Upper lobe of left lung (tissue), 4 donors: Measurements from ENCODE around the gene CLIC3.

Experiments
- EP300 ChIP-seq, 4 donors: sonication (generic); formaldehyde crosslinking; IDR thresholded peaks; one replicate each; pipeline ENCODE4 v1.5.1; 2017; ENCODE audit warnings: antibody characterized with exemption in 4 of 4, control low read depth in 2 of 4
- POLR2A ChIP-seq, 4 donors: fragments of 450-650 bp; IDR thresholded peaks; one replicate each; pipeline ENCODE4 v1.5.1; 2016 to 2017; ENCODE audit warnings: antibody characterized with exemption in 4 of 4, mild to moderate bottlenecking in 2 of 4
- TF ChIP-seq, protein P1 (sequence below), 6 experiments: fragments of 450-650 bp in 4 of 6; fragments of 200-600 bp in 2 of 6; sonication (generic) in 2 of 6; IDR thresholded peaks; one replicate each; pipeline ENCODE4 v1.5.1; 2016 to 2019; ENCODE audit warnings: antibody characterized with exemption in 6 of 6

- TF ChIP-seq EP300 (IDR thresholded peaks at IDR 0.05) (no peak), POLR2A (IDR thresholded peaks at IDR 0.05) (no peak)
- TF ChIP-seq, protein P1, sequence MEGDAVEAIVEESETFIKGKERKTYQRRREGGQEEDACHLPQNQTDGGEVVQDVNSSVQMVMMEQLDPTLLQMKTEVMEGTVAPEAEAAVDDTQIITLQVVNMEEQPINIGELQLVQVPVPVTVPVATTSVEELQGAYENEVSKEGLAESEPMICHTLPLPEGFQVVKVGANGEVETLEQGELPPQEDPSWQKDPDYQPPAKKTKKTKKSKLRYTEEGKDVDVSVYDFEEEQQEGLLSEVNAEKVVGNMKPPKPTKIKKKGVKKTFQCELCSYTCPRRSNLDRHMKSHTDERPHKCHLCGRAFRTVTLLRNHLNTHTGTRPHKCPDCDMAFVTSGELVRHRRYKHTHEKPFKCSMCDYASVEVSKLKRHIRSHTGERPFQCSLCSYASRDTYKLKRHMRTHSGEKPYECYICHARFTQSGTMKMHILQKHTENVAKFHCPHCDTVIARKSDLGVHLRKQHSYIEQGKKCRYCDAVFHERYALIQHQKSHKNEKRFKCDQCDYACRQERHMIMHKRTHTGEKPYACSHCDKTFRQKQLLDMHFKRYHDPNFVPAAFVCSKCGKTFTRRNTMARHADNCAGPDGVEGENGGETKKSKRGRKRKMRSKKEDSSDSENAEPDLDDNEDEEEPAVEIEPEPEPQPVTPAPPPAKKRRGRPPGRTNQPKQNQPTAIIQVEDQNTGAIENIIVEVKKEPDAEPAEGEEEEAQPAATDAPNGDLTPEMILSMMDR (IDR thresholded peaks at IDR 0.05), result no peak
Measured at GRCh38 chr9:136965771-136966484, 30.4 kb downstream of the CLIC3 start.
